Nephron (organoid): Measurements from ENCODE around the gene E2F1.
"Not testable (repeated sequence)": the region's sequence is repeated elsewhere in the genome, so short reads cannot be mapped to it uniquely, and the experiment has no call there.

Experiments
- H3K27ac Mint-ChIP-seq, 3 experiments: 2 replicates each; pipeline ENCODE4 v1.8.0; 2020; ENCODE audit warnings: mixed read lengths in 3 of 3, mild to moderate bottlenecking in 2 of 3, moderate library complexity in 1 of 3
- H3K27me3 Mint-ChIP-seq: 2 replicates; pipeline ENCODE4 v1.8.0; 2021; ENCODE audit warnings: low read depth, mild to moderate bottlenecking, moderate library complexity, mixed read lengths
- H3K36me3 Mint-ChIP-seq: 2 replicates; pipeline ENCODE4 v1.8.0; 2020; ENCODE audit warnings: low read depth, mixed read lengths
- H3K4me1 Mint-ChIP-seq: 2 replicates; pipeline ENCODE4 v1.8.0; 2020; ENCODE audit warnings: mixed read lengths
- H3K4me3 Mint-ChIP-seq, 3 experiments: 2 replicates each; pipeline ENCODE4 v1.8.0; 2020; ENCODE audit warnings: mild to moderate bottlenecking in 3 of 3, mixed read lengths in 3 of 3, moderate library complexity in 2 of 3
- H3K9me3 Mint-ChIP-seq: 2 replicates; pipeline ENCODE4 v1.8.0; 2020; ENCODE audit warnings: mixed read lengths
- TF ChIP-seq, protein P1 (sequence below), 3 experiments: fragments of 200-600 bp; sonication (generic); IDR thresholded peaks; one replicate each; pipeline ENCODE4 v1.5.0; 2021; ENCODE audit warnings: antibody characterized with exemption in 3 of 3; ENCODE audit not compliant: unreplicated experiment in 3 of 3

E2F1 gene

DNA sequence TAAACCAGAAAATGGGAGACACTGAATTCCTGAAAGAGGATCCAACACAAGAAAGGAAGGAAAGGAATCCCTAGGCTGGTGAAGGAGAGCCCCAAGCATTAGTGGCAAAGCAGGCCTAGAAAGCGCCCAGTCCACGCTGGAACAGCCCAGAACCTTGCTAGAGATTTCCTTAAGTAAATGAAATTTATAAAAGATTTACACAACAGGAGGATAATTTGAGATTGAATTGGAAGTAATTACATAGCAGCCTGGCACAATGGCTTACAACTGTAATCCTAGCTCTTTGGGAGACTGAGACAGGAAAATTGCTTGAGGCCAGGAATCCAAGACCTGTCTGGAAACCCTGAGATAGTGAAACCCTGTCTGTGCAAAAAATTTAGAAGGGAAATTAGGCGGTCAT, 50.8 kb downstream of the E2F1 start:
- Mint-ChIP-seq H3K9me3 (no peaks in the 10 kb centered on the region), H3K36me3 (peaks cover 58% of the 10 kb centered on the region), H3K27me3 (no peaks in the 10 kb centered on the region), H3K4me1 (no peaks in the 10 kb centered on the region), H3K4me3 (no peak overlapping the region), H3K27ac (peak overlapping the region in 1 of 3 experiments; percentile 66)
- TF ChIP-seq, protein P1, sequence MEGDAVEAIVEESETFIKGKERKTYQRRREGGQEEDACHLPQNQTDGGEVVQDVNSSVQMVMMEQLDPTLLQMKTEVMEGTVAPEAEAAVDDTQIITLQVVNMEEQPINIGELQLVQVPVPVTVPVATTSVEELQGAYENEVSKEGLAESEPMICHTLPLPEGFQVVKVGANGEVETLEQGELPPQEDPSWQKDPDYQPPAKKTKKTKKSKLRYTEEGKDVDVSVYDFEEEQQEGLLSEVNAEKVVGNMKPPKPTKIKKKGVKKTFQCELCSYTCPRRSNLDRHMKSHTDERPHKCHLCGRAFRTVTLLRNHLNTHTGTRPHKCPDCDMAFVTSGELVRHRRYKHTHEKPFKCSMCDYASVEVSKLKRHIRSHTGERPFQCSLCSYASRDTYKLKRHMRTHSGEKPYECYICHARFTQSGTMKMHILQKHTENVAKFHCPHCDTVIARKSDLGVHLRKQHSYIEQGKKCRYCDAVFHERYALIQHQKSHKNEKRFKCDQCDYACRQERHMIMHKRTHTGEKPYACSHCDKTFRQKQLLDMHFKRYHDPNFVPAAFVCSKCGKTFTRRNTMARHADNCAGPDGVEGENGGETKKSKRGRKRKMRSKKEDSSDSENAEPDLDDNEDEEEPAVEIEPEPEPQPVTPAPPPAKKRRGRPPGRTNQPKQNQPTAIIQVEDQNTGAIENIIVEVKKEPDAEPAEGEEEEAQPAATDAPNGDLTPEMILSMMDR (IDR thresholded peaks at IDR 0.05; ENCODE audit: unreplicated experiment in 3 of 3), result no peak

DNA sequence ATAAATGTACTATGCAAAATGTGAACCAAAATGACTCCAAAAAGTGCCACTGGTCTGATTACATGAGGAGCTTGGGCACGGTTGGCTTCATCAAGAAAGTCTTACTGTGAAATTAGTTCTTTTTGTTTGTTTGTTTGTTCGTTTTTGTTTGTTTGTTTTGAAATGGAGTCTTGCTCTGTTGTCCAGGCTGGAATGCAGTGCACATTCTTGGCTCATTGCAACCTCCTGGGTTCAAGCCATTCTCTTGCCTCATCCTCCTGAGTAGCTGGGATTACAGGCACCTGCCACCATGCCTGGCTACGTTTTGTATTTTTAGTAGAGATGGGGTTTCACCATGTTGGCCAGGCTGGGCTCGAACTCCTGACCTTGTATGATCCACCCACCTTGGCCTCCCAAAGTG, 54.3 kb downstream of the E2F1 start:
- H3K27ac Mint-ChIP-seq, H3K4me3 Mint-ChIP-seq, H3K27me3 Mint-ChIP-seq, H3K9me3 Mint-ChIP-seq, H3K4me1 Mint-ChIP-seq: not testable (repeated sequence)
- peaks cover 61% of the 10 kb centered on the region for H3K36me3 Mint-ChIP-seq

DNA sequence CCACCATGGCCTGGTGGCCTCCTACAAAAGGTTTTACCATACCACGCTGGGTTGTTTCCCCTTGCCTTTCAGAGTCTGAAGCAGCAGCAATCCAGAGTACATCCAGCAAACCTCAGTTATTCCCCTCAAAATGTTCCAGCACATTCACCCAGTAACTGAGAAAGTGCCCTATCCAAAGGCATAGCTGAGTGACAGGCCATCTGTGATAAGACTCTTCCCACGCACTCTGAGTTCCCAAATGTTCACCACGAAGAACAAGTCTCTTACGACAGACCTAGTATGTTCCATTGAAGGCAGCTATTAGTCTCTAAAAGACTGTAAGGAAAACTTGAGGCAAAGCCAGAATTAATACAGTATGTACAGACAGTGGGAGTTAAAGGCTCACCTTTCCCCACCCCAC, 55.7 kb downstream of the E2F1 start:
- H3K9me3 Mint-ChIP-seq, result no peaks in the 10 kb centered on the region
- H3K27me3 Mint-ChIP-seq, result no peaks in the 10 kb centered on the region
- TF ChIP-seq, protein P1 (IDR thresholded peaks at IDR 0.05; ENCODE audit: unreplicated experiment in 3 of 3), result no peak
- H3K4me1 Mint-ChIP-seq, result no peaks in the 10 kb centered on the region
- peaks cover 71% of the 10 kb centered on the region for H3K36me3 Mint-ChIP-seq
- no peak overlapping the region for H3K27ac Mint-ChIP-seq
- no peak overlapping the region for H3K4me3 Mint-ChIP-seq

DNA sequence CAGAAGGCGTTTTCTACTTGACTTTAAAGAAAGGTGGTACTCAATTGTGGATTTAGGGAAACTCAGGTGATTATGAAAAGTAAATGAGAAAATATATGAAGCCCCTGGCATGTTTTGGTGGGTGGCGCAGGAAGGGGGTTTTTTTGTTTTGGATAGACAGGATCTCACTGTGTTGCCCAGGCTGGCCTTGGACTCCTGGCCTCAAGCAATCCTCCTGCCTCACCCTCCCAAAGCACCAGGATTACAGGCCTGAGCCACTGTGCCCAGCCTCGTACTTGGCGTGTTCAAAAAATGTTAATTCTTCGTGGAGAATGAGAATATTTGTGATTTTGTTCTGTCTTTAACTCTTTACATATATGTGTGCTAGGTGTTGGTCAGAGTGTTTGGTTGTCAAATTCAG, 56.2 kb downstream of the E2F1 start:
- no peaks in the 10 kb centered on the region for H3K9me3 Mint-ChIP-seq
- no peak overlapping the region for H3K4me3 Mint-ChIP-seq
- TF ChIP-seq, protein P1 (IDR thresholded peaks at IDR 0.05; ENCODE audit: unreplicated experiment in 3 of 3), result no peak
- H3K4me1 Mint-ChIP-seq, result no peaks in the 10 kb centered on the region
- H3K27me3 Mint-ChIP-seq, result no peaks in the 10 kb centered on the region
- no peak overlapping the region for H3K27ac Mint-ChIP-seq
- H3K36me3 Mint-ChIP-seq, result peaks cover 72% of the 10 kb centered on the region

DNA sequence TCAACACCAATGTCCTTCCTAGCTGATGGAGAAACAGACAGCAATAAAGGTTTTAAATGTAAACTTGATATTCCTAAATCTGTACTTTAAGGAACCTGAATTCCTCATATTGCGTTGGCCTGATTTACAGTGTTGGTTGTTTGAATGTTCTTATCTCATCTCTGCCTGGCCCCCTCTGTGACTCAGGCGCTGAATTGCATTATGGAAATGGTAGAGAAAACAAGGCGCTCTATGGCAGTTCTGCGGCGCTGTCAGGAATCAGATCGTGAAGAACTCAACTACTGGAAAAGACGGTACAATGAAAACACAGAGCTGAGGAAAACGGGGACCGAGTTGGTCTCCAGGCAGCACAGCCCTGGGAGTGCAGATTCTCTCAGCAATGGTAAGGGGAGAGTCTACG, 56.7 kb downstream of the E2F1 start:
- H3K36me3 Mint-ChIP-seq, result peaks cover 73% of the 10 kb centered on the region
- H3K4me1 Mint-ChIP-seq, result no peaks in the 10 kb centered on the region
- H3K27me3 Mint-ChIP-seq, result no peaks in the 10 kb centered on the region
- H3K4me3 Mint-ChIP-seq, result no peak overlapping the region
- H3K27ac Mint-ChIP-seq, result no peak overlapping the region
- no peaks in the 10 kb centered on the region for H3K9me3 Mint-ChIP-seq
- TF ChIP-seq, protein P1 (IDR thresholded peaks at IDR 0.05; ENCODE audit: unreplicated experiment in 3 of 3), result no peak

DNA sequence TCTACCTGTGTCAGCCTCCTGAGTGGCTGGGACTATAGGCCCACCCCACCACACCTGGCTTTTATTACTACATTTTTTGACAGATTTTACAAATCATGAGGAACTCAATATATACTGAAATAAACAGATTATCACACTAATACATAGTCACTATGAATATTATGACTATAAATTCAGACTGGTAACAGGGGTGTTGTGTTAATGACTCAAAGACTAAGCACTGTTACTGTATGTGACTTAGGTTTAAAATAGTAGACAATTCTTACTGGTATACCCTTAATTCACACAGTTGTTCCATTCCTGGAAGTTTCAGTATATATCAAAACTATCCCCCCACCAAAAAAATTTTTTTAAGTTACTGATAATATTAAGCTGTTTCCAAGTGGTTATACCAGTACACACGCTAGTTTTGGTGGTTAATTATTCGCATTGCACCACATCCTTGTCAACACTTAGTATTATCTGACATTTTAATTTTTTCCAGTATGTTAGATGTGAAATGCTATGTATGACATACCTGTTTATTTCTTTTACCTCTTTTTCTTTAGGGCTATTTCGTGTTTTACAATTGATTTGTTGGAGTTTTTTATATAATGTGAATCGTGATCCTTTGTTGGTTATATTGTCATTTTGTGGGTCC, 58.5 kb downstream of the E2F1 start:
- Mint-ChIP-seq H3K9me3 (no peaks in the 10 kb centered on the region), H3K4me1 (no peaks in the 10 kb centered on the region), H3K27me3 (no peaks in the 10 kb centered on the region), H3K27ac (no peak overlapping the region), H3K4me3 (no peak overlapping the region), H3K36me3 (peaks cover 85% of the 10 kb centered on the region)
- TF ChIP-seq, protein P1 (IDR thresholded peaks at IDR 0.05; ENCODE audit: unreplicated experiment in 3 of 3), result no peak
